ENCODE results near the gene COL4A3.
A peak's percentile ranks its signal among the peaks of the same experiment; 100 is the strongest.

COL4A3 gene

GRCh38 chr2:227344231-227344630 lies 179.8 kb downstream of the COL4A3 start:
- H3K4me3 ChIP-seq (ENCODE audit: low read depth, low read length): no peak overlapping the region
- DNase-seq (ENCODE audit: low read depth): peak; percentile 22
- TF ChIP-seq, protein P1, sequence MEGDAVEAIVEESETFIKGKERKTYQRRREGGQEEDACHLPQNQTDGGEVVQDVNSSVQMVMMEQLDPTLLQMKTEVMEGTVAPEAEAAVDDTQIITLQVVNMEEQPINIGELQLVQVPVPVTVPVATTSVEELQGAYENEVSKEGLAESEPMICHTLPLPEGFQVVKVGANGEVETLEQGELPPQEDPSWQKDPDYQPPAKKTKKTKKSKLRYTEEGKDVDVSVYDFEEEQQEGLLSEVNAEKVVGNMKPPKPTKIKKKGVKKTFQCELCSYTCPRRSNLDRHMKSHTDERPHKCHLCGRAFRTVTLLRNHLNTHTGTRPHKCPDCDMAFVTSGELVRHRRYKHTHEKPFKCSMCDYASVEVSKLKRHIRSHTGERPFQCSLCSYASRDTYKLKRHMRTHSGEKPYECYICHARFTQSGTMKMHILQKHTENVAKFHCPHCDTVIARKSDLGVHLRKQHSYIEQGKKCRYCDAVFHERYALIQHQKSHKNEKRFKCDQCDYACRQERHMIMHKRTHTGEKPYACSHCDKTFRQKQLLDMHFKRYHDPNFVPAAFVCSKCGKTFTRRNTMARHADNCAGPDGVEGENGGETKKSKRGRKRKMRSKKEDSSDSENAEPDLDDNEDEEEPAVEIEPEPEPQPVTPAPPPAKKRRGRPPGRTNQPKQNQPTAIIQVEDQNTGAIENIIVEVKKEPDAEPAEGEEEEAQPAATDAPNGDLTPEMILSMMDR (IDR thresholded peaks at IDR 0.05; ENCODE audit: low read depth, low read length): no peak
- TF ChIP-seq POLR2A (IDR thresholded peaks at IDR 0.05; ENCODE audit: extremely low read depth, insufficient read length) (no peak), MAX (IDR thresholded peaks at IDR 0.05; ENCODE audit: low read depth, low read length) (no peak), MYC (IDR thresholded peaks at IDR 0.05; ENCODE audit: low read depth, low read length) (no peak)

DNA sequence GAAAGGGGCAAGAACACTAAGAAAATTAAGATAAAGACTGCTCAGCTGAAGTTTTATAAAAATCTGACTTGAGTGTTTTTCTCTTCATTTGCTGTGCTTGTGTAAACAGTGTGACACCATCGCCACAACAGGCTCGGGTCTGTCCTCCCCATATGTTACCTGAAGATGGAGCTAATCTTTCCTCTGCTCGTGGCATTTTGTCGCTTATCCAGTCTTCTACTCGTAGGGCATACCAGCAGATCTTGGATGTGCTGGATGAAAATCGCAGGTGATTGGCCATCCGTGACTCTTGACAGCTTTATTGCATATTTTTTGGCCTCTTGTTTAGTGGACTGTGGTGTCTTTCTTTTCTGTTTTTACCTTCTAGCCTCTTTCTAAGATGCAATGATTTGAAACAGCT lies 182.7 kb downstream of the COL4A3 start:
- TF ChIP-seq MAX (IDR thresholded peaks at IDR 0.05; ENCODE audit: low read depth, low read length) (no peak), MYC (IDR thresholded peaks at IDR 0.05; ENCODE audit: low read depth, low read length) (no peak), POLR2A (IDR thresholded peaks at IDR 0.05; ENCODE audit: extremely low read depth, insufficient read length) (no peak)
- TF ChIP-seq, protein P1 (IDR thresholded peaks at IDR 0.05; ENCODE audit: low read depth, low read length): no peak
- no peak for DNase-seq (ENCODE audit: low read depth)
- H3K4me3 ChIP-seq (ENCODE audit: low read depth, low read length): no peak overlapping the region

DNA sequence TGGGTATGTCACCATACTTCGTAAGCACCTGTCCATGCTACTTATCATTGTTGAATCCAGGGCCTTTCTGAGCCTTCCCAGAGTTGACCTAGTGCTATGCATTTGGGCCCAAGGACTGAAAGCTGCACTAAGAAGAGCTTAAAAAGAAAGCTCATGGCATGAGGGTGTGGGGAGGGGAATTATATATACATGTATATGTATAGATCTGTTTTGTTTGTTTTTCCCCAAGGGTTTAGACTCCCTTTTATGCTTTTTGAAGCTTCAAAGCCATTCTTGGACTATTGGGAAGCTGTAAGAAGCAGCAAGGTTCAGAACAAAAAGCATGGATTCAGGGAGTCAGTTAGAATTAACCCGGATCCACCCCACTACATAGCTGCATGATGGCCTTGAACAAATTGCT lies 183.9 kb downstream of the COL4A3 start:
- TF ChIP-seq MAX (IDR thresholded peaks at IDR 0.05; ENCODE audit: low read depth, low read length) (no peak), MYC (IDR thresholded peaks at IDR 0.05; ENCODE audit: low read depth, low read length) (no peak), POLR2A (IDR thresholded peaks at IDR 0.05; ENCODE audit: extremely low read depth, insufficient read length) (no peak)
- TF ChIP-seq, protein P1 (IDR thresholded peaks at IDR 0.05; ENCODE audit: low read depth, low read length): no peak
- no peak for DNase-seq (ENCODE audit: low read depth)
- no peak overlapping the region for H3K4me3 ChIP-seq (ENCODE audit: low read depth, low read length)

- DNase-seq (ENCODE audit: low read depth): no peak
- no peak for TF ChIP-seq POLR2A (IDR thresholded peaks at IDR 0.05; ENCODE audit: extremely low read depth, insufficient read length)
- TF ChIP-seq MYC (IDR thresholded peaks at IDR 0.05; ENCODE audit: low read depth, low read length): no peak
- TF ChIP-seq MAX (IDR thresholded peaks at IDR 0.05; ENCODE audit: low read depth, low read length): no peak
- TF ChIP-seq, protein P1 (IDR thresholded peaks at IDR 0.05; ENCODE audit: low read depth, low read length): no peak
- H3K4me3 ChIP-seq (ENCODE audit: low read depth, low read length): no peak overlapping the region
Observed at GRCh38 chr2:227349989-227350612, 185.7 kb downstream of the COL4A3 start.

DNA sequence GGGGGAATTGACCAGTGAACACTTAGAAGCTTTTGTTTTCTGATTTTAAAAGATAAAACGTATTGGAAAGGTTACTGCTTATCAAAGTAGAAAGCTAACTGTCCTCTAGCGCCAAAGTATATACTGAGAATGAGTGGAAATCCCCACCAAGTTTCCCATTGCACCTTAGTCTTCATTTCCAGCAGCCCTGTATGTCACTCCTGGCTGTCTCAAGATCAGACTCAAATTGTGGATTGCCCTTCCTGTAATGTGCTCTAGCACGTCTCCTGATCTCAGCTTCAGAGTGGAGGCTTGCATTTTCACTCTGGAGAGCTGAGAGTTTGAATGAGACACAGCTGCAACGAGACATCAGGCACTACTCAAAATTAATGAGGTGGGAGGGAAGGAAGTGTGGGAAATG lies 187.2 kb downstream of the COL4A3 start:
- no peak overlapping the region for H3K4me3 ChIP-seq (ENCODE audit: low read depth, low read length)
- no peak for TF ChIP-seq MAX (IDR thresholded peaks at IDR 0.05; ENCODE audit: low read depth, low read length)
- no peak for DNase-seq (ENCODE audit: low read depth)

DNA sequence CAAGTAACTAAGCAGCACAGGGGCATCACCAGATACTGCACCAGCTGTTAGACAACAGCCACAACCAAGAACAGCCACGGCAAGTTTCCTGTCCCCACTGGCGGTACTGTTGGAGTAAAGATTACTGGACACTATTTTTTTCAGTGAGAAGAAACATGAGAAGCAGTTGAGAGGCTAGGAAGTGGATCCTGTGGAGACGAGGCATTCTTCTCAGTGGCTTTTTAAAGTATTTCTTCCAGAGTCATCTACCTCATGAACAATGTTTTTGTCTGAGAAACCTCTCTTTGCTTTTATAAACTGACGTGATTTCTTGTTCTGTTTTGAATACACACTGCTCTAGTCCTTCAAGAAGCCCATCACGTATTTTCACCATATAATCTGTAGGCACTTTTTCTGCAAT lies 195.9 kb downstream of the COL4A3 start:
- TF ChIP-seq MYC (IDR thresholded peaks at IDR 0.05; ENCODE audit: low read depth, low read length): no peak
- no peak for TF ChIP-seq POLR2A (IDR thresholded peaks at IDR 0.05; ENCODE audit: extremely low read depth, insufficient read length)
- no peak for TF ChIP-seq MAX (IDR thresholded peaks at IDR 0.05; ENCODE audit: low read depth, low read length)
- TF ChIP-seq, protein P1 (IDR thresholded peaks at IDR 0.05; ENCODE audit: low read depth, low read length): no peak
- no peak for DNase-seq (ENCODE audit: low read depth)
- no peak overlapping the region for H3K4me3 ChIP-seq (ENCODE audit: low read depth, low read length)
